Epithelial cell of proximal tubule (primary cell): ENCODE results near the gene MTMR3. TPM values are rescaled to one million over a fixed set of nuclear protein-coding genes. Genes with fewer than 3 reads are reported as not detected.

Source experiments
- DNase-seq: peaks from one replicate; pipeline ENCODE4 v3.0.0-alpha.2; 2011; ENCODE audit warnings: low read depth
- H3K4me3 ChIP-seq: 2 replicates; pipeline ENCODE4 v1.5.1; 2011; ENCODE audit warnings: low read depth, mild to moderate bottlenecking, low read length
- CTCF ChIP-seq: conservative IDR thresholded peaks from 2 replicates; pipeline ENCODE4 v1.5.1; 2012; ENCODE audit warnings: low read depth, mild to moderate bottlenecking, low read length
- total RNA-seq: library from RNA; depleted of rRNA; stranded (reverse); fragments of >200 nt; gene quantifications from 2 replicates; pipeline ENCODE4 v1.2.3, GENCODE V29; 2015

MTMR3 gene
- total RNA-seq, 1 donor from 2014 or later, result 36.4 TPM

- no peak for TF ChIP-seq CTCF
- no peak overlapping the region for H3K4me3 ChIP-seq
- no peak for DNase-seq
Measured at GRCh38 chr22:29946220-29946619, 63.2 kb downstream of the MTMR3 start.

- no peak for TF ChIP-seq CTCF
- DNase-seq, result no peak
- no peak overlapping the region for H3K4me3 ChIP-seq
Measured at GRCh38 chr22:29947410-29948384, 64.7 kb downstream of the MTMR3 start.

DNA sequence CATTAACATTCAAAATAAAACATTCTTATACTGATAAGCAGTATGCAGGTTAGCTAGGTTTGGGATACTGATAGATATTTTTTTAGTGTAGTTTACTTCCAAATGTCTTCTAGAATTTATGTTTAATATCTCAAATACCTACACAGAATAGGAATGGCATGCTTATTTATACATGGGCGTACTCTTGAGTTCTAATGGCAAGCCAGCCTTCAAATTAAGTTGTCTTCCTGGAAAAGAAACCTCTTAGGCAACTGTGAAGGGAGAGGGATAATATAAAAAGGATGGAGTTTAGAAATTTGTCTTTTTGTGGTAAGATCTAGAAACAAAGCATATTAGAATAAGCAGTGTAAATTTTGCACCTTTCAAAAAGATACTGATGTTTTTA is 65.4 kb downstream of the MTMR3 start:
- DNase-seq, result no peak
- H3K4me3 ChIP-seq, result no peak overlapping the region
- no peak for TF ChIP-seq CTCF

DNA sequence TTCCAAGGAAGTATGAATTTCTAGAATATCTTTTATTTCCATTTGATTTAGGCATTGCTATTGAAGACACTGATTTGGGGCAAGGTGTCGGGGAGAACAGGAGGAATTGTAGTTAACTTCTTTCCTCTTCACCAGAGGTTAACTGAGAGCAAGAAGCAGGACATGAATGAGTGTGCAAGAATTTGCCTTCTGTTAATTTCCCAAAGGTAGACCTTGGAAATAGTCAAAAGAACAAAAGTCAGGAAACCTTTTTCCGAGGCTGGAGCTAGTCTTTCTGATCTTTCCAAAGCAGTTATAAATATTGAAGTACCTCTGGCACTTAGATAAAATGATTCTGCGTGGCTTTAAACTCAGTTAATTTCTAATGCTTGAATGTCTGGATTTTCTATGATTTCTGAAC is 66.9 kb downstream of the MTMR3 start:
- no peak for TF ChIP-seq CTCF
- H3K4me3 ChIP-seq, result no peak overlapping the region
- no peak for DNase-seq

DNA sequence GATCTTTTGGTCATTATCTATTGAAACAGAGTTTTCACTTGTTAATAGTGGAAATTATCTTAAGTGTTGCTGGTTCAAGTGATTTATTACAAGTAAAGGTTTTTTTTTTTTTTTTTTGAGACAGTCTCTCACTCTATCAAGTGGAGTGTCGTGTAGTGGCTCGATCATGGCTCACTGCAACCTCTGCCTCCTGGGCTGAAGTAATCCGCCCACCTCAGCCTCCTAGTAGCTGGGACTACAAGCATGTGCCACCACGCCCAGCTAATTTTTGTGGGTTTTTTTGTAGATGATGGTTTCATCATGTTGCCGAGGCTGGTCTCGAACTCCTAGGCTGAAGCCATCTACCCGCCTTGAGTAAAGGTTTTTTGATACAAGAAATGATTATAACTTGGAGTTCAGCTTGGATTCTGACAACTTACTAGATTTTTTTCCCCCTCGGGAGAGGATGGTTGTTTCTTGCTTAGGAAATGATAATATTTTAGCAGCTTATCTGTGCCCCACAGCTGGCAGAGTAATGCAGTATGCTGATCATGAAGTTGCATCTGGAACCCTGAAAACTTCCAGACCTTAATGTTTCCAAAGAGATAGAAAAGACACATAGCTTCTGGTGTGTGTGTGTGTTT is 68.9 kb downstream of the MTMR3 start:
- no peak overlapping the region for H3K4me3 ChIP-seq
- no peak for TF ChIP-seq CTCF
- no peak for DNase-seq

DNA sequence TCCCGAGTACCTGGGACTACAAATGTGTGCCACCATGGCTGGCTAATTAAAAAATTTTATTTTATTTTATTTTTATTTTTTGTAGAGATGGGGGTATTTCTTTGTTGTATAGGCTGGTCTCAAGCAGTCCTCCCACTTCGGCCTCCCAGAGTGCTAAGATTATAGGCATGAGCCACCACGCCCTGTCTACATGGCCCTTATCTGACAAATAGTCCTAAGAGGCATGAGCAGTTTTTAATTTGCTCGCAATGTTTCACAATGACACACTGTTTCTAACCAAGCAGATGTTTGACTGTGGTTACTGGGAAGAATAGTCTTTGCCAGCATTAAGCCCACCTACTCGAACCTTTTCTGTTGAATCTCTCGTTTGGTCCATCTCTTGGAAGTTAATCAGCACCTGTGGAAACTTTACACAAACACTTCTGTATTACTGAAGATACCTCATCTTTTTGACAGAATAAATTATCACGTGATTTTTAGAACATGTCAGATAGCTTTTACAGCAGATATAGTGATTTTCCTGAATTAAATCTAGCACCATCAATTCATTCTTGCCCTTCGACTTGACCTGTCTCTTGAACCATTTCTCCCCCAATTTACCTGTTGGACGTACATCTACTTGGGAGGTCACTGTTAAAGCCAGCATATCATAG is 71.4 kb downstream of the MTMR3 start:
- no peak for DNase-seq
- no peak overlapping the region for H3K4me3 ChIP-seq
- no peak for TF ChIP-seq CTCF
